ENCODE data around the gene PLS1. TPM values are rescaled to one million over a fixed set of nuclear protein-coding genes. Genes with fewer than 3 reads are reported as not detected.
"Not testable (repeated sequence)": the region's sequence is repeated elsewhere in the genome, so short reads cannot be mapped to it uniquely, and the experiment has no call there.

PLS1 gene
- total and polyA plus RNA-seq, 11 donors: 0.80 to 3.7 (median 1.7) TPM

GRCh38 chr3:142738396-142738795, 142.2 kb downstream of the PLS1 start:
- intact Hi-C loops (cut with DNase I): loop anchor here in 2 of 10 donors (10.0 kb wide), 1 partner anchor 266 kb away; the partner anchor contains the start of gene U2SURP (in 2 of the 2)
- H3K4me3 ChIP-seq: no peak overlapping the region
- ATAC-seq (no peak), DNase-seq (no peak)
- H3K9me3 ChIP-seq: no peaks in the 10 kb centered on the region
- no peak overlapping the region for H3K27ac ChIP-seq
- H3K4me1 ChIP-seq: peaks cover 0 to 24% (median 6%) of the 10 kb centered on the region in 12 donors
- H3K27me3 ChIP-seq: no peaks in the 10 kb centered on the region
- H3K36me3 ChIP-seq: no peaks in the 10 kb centered on the region
- TF ChIP-seq POLR2A (IDR thresholded peaks at IDR 0.05) (no peak), CTCF (IDR thresholded peaks at IDR 0.05) (no peak)

GRCh38 chr3:142746646-142747045, 150.5 kb downstream of the PLS1 start:
- H3K36me3 ChIP-seq: peaks cover 0 to 37% (median 13%) of the 10 kb centered on the region in 9 donors
- H3K4me3 ChIP-seq: no peak overlapping the region
- no peaks in the 10 kb centered on the region for H3K27me3 ChIP-seq
- peaks cover 0 to 17% (median 0%) of the 10 kb centered on the region in 12 donors for H3K9me3 ChIP-seq
- intact Hi-C loops (cut with DNase I): no loop called here
- ATAC-seq: no peak
- TF ChIP-seq POLR2A (IDR thresholded peaks at IDR 0.05) (no peak), CTCF (IDR thresholded peaks at IDR 0.05) (no peak)
- 94 to 97% (median 96%) methylated on average over 7 of the region's 7 CpGs for WGBS, 4 donors
- no peak overlapping the region for H3K27ac ChIP-seq
- DNase-seq: no peak
- no peaks in the 10 kb centered on the region for H3K4me1 ChIP-seq

GRCh38 chr3:142750531-142750930, 154.3 kb downstream of the PLS1 start:
- Histone ChIP-seq H3K9me3 (peaks cover 0 to 17% (median 0%) of the 10 kb centered on the region in 12 donors), H3K36me3 (peaks cover 0 to 31% (median 11%) of the 10 kb centered on the region in 9 donors)
- intact Hi-C loops (cut with DNase I); ATAC-seq; H3K4me1 ChIP-seq; H3K27ac ChIP-seq; H3K4me3 ChIP-seq; H3K27me3 ChIP-seq; DNase-seq: not testable (repeated sequence)
- 95 to 98% (median 96%) methylated on average over 4 of the region's 4 CpGs for WGBS, 4 donors

- peaks cover 0 to 31% (median 11%) of the 10 kb centered on the region in 9 donors for H3K36me3 ChIP-seq
- WGBS, 4 donors: 86 to 93% (median 90%) methylated on average over 4 of the region's 4 CpGs
- ATAC-seq; H3K4me1 ChIP-seq; H3K4me3 ChIP-seq; intact Hi-C loops (cut with DNase I); DNase-seq; H3K27me3 ChIP-seq; H3K27ac ChIP-seq: not testable (repeated sequence)
- H3K9me3 ChIP-seq: peaks cover 0 to 17% (median 0%) of the 10 kb centered on the region in 12 donors
Observed at GRCh38 chr3:142752605-142753004, 156.4 kb downstream of the PLS1 start.

GRCh38 chr3:142754494-142754893, 158.3 kb downstream of the PLS1 start:
- 86 to 97% (median 93%) methylated on average over 1 of the region's 1 CpG for WGBS, 4 donors
- no peak for DNase-seq
- intact Hi-C loops (cut with DNase I): no loop called here
- ATAC-seq: no peak
- Histone ChIP-seq H3K4me1 (no peaks in the 10 kb centered on the region), H3K27ac (no peak overlapping the region), H3K36me3 (peaks cover 0 to 17% (median 3%) of the 10 kb centered on the region in 9 donors), H3K27me3 (no peaks in the 10 kb centered on the region), H3K9me3 (peaks cover 0 to 17% (median 0%) of the 10 kb centered on the region in 12 donors), H3K4me3 (no peak overlapping the region)
- no peak for TF ChIP-seq POLR2A (IDR thresholded peaks at IDR 0.05)
- no peak for TF ChIP-seq CTCF (IDR thresholded peaks at IDR 0.05)

Other genes starting within 250 kb of the PLS1 start
- gene XRN1, start 148.4 kb upstream of the PLS1 start, total RNA-seq: 10 to 100 TPM; 15.2 to 35.5 (median 27.5) TPM
- 1 to 10 TPM; 3.8 to 5.3 TPM for gene XRN1, start 148.4 kb upstream of the PLS1 start, polyA plus RNA-seq
- 10 to 100 TPM; 10.3 to 17.0 (median 11.1) TPM for gene ATR, start 17.7 kb upstream of the PLS1 start, total RNA-seq
- 1 to 10 TPM; 5.4 to 6.7 TPM for gene ATR, start 17.7 kb upstream of the PLS1 start, polyA plus RNA-seq
- 10 to 100 TPM in 5 of 9 donors, 1 to 10 TPM in 4; 5.9 to 14.2 (median 11.2) TPM for gene TRPC1, start 127.6 kb downstream of the PLS1 start, total RNA-seq
- gene TRPC1, start 127.6 kb downstream of the PLS1 start, polyA plus RNA-seq: 1 to 10 TPM; 3.0 to 9.6 TPM

Data from heart left ventricle (tissue), 16 donors.